Testis (tissue), 3 donors: Measurements from ENCODE around the gene AHCY. TPM values are rescaled to one million over a fixed set of nuclear protein-coding genes. Genes with fewer than 3 reads are reported as not detected.

Experiments
- DNase-seq: peaks from one replicate; pipeline ENCODE4 v3.0.0-alpha.2; 2019
- H3K27ac ChIP-seq, 2 donors: fragments of 200-600 bp; sonication (generic); one replicate each; pipeline ENCODE4 v1.5.1; 2019
- H3K27me3 ChIP-seq: fragments of 200-600 bp; sonication (generic); one replicate; pipeline ENCODE4 v1.5.1; 2019
- H3K36me3 ChIP-seq: fragments of 200-600 bp; sonication (generic); one replicate; pipeline ENCODE4 v1.5.1; 2017; ENCODE audit warnings: low read depth; ENCODE audit errors: missing control alignments
- H3K4me1 ChIP-seq: fragments of 200-600 bp; sonication (generic); one replicate; pipeline ENCODE4 v1.5.1; 2019
- H3K4me3 ChIP-seq, 2 donors: fragments of 200-600 bp; sonication (generic); one replicate each; pipeline ENCODE4 v1.5.1; 2017 to 2019
- H3K9me3 ChIP-seq: fragments of 200-600 bp; sonication (generic); one replicate; pipeline ENCODE4 v1.5.1; 2017
- POLR2A ChIP-seq: fragments of 450-650 bp; IDR thresholded peaks from one replicate; pipeline ENCODE4 v1.6.1; 2017; ENCODE audit warnings: antibody characterized with exemption, mild to moderate bottlenecking, moderate library complexity
- WGBS, 2 donors: methylation state at CpG; one replicate each; pipeline ENCODE4 v1.1.5; 2018; 5-methylcytosine and 5-hydroxymethylcytosine counted together
- intact Hi-C: fragments of 100-400 bp; cut with DNase I; formaldehyde crosslinking; loops from one replicate; pipeline ENCODE4 v1.15.1; 2023; ENCODE audit warnings: low total_unique reads
- polyA plus RNA-seq: library from polyadenylated mRNA; stranded (reverse); fragments of 350-450 nt; fragmentation: Illumina TruSeq; extraction: RNeasy Lipid Tissue Mini Kit (QIAGEN cat#74804); gene quantifications from one replicate; pipeline ENCODE4 v1.2.3, GENCODE V29; 2014; ENCODE audit warnings: low read depth, low replicate concordance; ENCODE audit not compliant: insufficient read depth
- total RNA-seq, 2 donors: library from RNA; depleted of rRNA; stranded (reverse); fragments of >200 nt; gene quantifications; one replicate each; pipeline ENCODE4 v1.2.3, GENCODE V29; 2016
- TF ChIP-seq, protein P1 (sequence below), 3 experiments: fragments of 450-650 bp in 2 of 3; fragments of 200-600 bp in 1 of 3; sonication (generic) in 1 of 3; IDR thresholded peaks; one replicate each; pipeline ENCODE4 v1.5.1; 2016 to 2019; ENCODE audit warnings: antibody characterized with exemption in 3 of 3, mild to moderate bottlenecking in 2 of 3, moderate library complexity in 1 of 3

The AHCY gene
- total and polyA plus RNA-seq, 3 donors from 2014 or later, result 127 to 237 (median 178) TPM

GRCh38 chr20:34337982-34338726, 35.0 kb upstream of the AHCY start:
- WGBS, 2 donors, result 86 to 92% methylated on average over 15 of the region's 15 CpGs
- no peak for DNase-seq
- H3K36me3 ChIP-seq, result no peaks in the 10 kb centered on the region

DNA sequence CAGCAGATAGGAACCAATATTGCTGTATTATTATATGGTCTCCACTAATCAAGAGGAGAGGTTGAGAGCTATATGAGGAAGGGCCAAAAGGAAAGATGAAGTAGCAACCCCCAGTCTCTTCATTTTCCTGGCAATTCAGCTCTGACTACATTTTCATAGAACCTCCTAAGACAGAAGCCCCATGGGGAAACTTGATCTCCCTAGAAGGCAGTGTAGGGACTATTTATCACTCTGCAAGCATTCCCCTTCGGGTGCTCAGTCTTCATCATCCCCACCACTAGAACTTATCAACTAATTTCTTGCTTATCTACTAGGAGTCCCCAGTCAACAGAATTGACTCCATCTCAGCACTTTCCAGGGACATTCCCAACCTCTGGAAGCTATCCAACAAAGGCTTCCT, 34.4 kb upstream of the AHCY start:
- Histone ChIP-seq H3K27ac (no peak overlapping the region), H3K4me3 (no peak overlapping the region), H3K4me1 (peaks cover 4% of the 10 kb centered on the region), H3K27me3 (no peaks in the 10 kb centered on the region), H3K36me3 (no peaks in the 10 kb centered on the region), H3K9me3 (no peaks in the 10 kb centered on the region)
- 41 to 67% methylated on average over 1 of the region's 1 CpG for WGBS, 2 donors
- DNase-seq, result no peak
- intact Hi-C loops, result no loop called here
- TF ChIP-seq POLR2A, result no peak
- TF ChIP-seq, protein P1, sequence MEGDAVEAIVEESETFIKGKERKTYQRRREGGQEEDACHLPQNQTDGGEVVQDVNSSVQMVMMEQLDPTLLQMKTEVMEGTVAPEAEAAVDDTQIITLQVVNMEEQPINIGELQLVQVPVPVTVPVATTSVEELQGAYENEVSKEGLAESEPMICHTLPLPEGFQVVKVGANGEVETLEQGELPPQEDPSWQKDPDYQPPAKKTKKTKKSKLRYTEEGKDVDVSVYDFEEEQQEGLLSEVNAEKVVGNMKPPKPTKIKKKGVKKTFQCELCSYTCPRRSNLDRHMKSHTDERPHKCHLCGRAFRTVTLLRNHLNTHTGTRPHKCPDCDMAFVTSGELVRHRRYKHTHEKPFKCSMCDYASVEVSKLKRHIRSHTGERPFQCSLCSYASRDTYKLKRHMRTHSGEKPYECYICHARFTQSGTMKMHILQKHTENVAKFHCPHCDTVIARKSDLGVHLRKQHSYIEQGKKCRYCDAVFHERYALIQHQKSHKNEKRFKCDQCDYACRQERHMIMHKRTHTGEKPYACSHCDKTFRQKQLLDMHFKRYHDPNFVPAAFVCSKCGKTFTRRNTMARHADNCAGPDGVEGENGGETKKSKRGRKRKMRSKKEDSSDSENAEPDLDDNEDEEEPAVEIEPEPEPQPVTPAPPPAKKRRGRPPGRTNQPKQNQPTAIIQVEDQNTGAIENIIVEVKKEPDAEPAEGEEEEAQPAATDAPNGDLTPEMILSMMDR (IDR thresholded peaks at IDR 0.05), result no peak

More at GRCh38 chr20:34337982-34338726, 35.0 kb upstream of the AHCY start:
- intact Hi-C loops, result no loop called here
- Histone ChIP-seq H3K4me1 (peaks cover 4% of the 10 kb centered on the region), H3K4me3 (no peak overlapping the region), H3K27ac (no peak overlapping the region), H3K27me3 (no peaks in the 10 kb centered on the region), H3K9me3 (no peaks in the 10 kb centered on the region)
- TF ChIP-seq, protein P1 (IDR thresholded peaks at IDR 0.05), result no peak
- TF ChIP-seq POLR2A, result no peak

- H3K4me1 ChIP-seq, result peaks cover 4% of the 10 kb centered on the region
- H3K4me3 ChIP-seq, result no peak overlapping the region
- H3K36me3 ChIP-seq, result no peaks in the 10 kb centered on the region
- intact Hi-C loops, result no loop called here
- no peaks in the 10 kb centered on the region for H3K27me3 ChIP-seq
- DNase-seq, result peak; percentile 32
- WGBS, 2 donors, result 66 to 71% methylated on average over 3 to 5 of the region's 5 CpGs
- H3K27ac ChIP-seq, result no peak overlapping the region
- H3K9me3 ChIP-seq, result no peaks in the 10 kb centered on the region
- no peak for TF ChIP-seq POLR2A
- TF ChIP-seq, protein P1 (IDR thresholded peaks at IDR 0.05), result no peak
Observed at GRCh38 chr20:34334654-34335407, 31.7 kb upstream of the AHCY start.

DNA sequence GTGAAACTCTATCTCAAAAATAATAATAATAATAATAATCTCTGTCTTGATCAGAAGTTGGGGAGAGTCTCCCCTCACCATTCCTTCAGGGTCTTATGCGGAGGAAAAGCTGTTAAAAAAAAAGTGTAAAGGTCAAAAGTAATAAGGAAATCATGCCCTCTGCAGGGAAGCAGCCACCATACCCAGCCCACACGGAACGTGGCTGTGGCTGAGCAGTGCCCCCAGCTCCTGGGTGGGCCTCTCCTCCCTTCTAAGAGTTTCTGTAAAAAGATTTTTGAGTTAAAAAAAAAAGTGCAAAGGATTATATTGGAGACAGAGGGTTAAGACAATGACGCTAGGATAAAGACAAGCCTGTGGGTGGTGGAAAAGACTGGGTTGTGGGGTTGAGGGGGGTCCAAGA, 30.6 kb upstream of the AHCY start:
- Histone ChIP-seq H3K36me3 (no peaks in the 10 kb centered on the region), H3K27me3 (no peaks in the 10 kb centered on the region), H3K9me3 (no peaks in the 10 kb centered on the region), H3K4me3 (no peak overlapping the region), H3K27ac (no peak overlapping the region), H3K4me1 (peaks cover 4% of the 10 kb centered on the region)
- intact Hi-C loops, result no loop called here
- WGBS, 2 donors, result 91 to 92% methylated on average over 4 of the region's 4 CpGs
- no peak for DNase-seq
- TF ChIP-seq, protein P1 (IDR thresholded peaks at IDR 0.05), result no peak
- no peak for TF ChIP-seq POLR2A
